ENCODE measurements around the gene SPOP.

SPOP gene

GRCh38 chr17:49578952-49579500 is 98.9 kb downstream of the SPOP start:
- TF ChIP-seq, protein P1, sequence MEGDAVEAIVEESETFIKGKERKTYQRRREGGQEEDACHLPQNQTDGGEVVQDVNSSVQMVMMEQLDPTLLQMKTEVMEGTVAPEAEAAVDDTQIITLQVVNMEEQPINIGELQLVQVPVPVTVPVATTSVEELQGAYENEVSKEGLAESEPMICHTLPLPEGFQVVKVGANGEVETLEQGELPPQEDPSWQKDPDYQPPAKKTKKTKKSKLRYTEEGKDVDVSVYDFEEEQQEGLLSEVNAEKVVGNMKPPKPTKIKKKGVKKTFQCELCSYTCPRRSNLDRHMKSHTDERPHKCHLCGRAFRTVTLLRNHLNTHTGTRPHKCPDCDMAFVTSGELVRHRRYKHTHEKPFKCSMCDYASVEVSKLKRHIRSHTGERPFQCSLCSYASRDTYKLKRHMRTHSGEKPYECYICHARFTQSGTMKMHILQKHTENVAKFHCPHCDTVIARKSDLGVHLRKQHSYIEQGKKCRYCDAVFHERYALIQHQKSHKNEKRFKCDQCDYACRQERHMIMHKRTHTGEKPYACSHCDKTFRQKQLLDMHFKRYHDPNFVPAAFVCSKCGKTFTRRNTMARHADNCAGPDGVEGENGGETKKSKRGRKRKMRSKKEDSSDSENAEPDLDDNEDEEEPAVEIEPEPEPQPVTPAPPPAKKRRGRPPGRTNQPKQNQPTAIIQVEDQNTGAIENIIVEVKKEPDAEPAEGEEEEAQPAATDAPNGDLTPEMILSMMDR (IDR thresholded peaks at IDR 0.05; ENCODE audit: extremely low read depth, missing control alignments): no peak
- no peak for DNase-seq (ENCODE audit: low spot score)

GRCh38 chr17:49578414-49578813 is 99.5 kb downstream of the SPOP start:
- no peak for DNase-seq (ENCODE audit: low spot score)
- TF ChIP-seq, protein P1 (IDR thresholded peaks at IDR 0.05; ENCODE audit: extremely low read depth, missing control alignments): no peak

GRCh38 chr17:49577963-49578362 is 99.9 kb downstream of the SPOP start:
- peak; percentile 75 for DNase-seq (ENCODE audit: low spot score)
- TF ChIP-seq, protein P1 (IDR thresholded peaks at IDR 0.05; ENCODE audit: extremely low read depth, missing control alignments): no peak

DNA sequence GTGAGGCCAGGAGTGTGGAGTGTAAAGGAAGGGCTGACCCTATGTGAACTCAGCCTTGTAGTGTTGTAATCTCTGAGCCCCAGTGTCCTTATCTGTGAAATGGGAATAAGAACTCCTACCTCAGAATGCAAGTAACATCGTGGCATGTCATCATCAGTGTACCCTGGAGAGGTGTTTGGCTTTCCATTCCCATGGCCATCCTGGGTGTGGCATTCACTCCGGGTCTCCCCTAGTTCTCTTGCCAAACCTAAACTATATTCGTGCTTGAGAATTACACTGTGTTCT is 100.3 kb downstream of the SPOP start:
- TF ChIP-seq, protein P1 (IDR thresholded peaks at IDR 0.05; ENCODE audit: extremely low read depth, missing control alignments): no peak
- no peak for DNase-seq (ENCODE audit: low spot score)

DNA sequence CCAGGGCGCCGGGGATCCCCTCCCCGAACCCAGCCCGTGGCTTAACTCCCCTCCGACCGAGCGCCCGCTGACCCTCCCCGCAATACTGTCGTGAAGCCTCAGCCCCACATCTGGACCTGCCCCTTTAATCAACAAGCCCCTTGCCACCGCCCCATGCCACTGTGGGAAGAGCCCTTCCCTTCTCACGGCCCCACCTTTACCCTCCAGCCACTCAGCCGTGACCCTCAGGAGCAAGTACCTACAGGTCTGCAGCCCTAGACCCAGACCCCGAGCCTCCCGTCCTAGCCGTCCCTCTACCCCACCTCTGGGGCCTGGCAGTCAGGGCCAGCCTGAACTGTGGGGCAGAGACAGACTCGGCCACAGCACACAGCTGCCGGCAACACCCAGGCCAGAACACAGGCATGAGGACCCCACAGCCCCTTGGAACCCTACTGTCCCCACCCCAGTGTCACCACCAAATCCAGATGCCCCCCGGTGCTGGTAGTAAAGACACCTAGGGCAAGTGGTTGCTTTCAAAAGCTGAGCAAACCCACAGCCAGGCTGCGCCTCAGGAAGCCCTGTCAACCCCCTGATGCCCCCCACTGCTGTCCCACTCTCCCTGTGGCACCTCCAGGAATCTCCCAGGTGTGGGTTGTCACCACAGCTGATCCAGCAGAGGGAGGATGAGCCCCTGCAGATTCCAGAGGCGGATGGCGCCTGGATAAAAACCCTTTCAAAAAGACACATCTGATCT is 100.8 kb downstream of the SPOP start:
- no peak for DNase-seq (ENCODE audit: low spot score)
- TF ChIP-seq, protein P1 (IDR thresholded peaks at IDR 0.05; ENCODE audit: extremely low read depth, missing control alignments): no peak

GRCh38 chr17:49576088-49576916 is 101.6 kb downstream of the SPOP start:
- TF ChIP-seq, protein P1 (IDR thresholded peaks at IDR 0.05; ENCODE audit: extremely low read depth, missing control alignments): no peak
- peak; percentile 53 for DNase-seq (ENCODE audit: low spot score)

DNA sequence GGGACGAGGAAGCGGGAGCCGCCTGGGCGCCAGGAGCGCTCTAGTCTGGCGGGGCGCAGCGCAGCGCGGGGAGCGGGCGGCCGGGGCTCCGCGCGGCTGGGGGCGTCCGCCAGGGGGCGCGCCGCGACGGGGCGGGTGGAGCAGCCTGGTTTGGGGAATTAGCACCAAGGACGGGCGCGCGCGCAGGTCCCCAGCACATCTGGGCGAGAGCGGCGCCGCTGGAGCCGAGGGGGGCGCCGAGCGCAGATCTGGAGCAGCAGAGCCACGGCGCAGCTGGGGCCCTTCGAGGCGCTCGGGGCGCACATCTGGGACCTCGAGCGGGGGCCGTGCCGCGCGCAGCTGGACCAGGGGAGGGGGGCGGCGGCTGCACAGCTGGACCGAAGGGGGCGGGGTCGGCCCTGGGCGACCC is 102.2 kb downstream of the SPOP start, which contains the start of gene NXPH3:
NXPH3 (plus strand) TSS at position 193 of the 409 bp plus-strand sequence. CDS start 349 bp downstream, outside the sequence.
- TF ChIP-seq, protein P1 (IDR thresholded peaks at IDR 0.05; ENCODE audit: extremely low read depth, missing control alignments): peak; percentile 66
- DNase-seq (ENCODE audit: low spot score): peak; percentile 90
